Testis (tissue), 2 donors: Measurements from ENCODE around the gene ARHGEF4.

Experiments used
- POLR2A ChIP-seq: fragments of 450-650 bp; IDR thresholded peaks from one replicate; pipeline ENCODE4 v1.6.1; 2017; ENCODE audit warnings: antibody characterized with exemption, mild to moderate bottlenecking, moderate library complexity
- TF ChIP-seq, protein P1 (sequence below), 3 experiments: fragments of 450-650 bp in 2 of 3; fragments of 200-600 bp in 1 of 3; sonication (generic) in 1 of 3; IDR thresholded peaks; one replicate each; pipeline ENCODE4 v1.5.1; 2016 to 2019; ENCODE audit warnings: antibody characterized with exemption in 3 of 3, mild to moderate bottlenecking in 2 of 3, moderate library complexity in 1 of 3

DNA sequence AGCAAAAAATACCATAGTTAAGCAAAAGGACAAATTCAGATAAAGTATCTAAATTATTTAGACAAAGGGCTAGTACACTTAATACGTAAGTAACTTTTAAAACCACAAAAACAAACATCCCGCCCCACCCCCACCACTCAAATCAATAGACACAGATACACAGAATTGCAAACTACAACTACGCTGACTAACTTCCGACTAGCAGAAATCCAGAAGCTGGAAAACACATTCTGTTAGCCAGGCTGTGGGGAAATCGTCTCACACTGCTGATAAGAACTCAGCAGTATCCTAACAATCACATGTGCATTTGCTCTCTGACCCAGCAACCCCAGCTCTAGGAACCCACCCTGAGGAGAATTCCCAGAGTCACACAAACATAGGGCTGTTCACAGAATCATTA, 240.0 kb downstream of the ARHGEF4 start:
- TF ChIP-seq, protein P1, sequence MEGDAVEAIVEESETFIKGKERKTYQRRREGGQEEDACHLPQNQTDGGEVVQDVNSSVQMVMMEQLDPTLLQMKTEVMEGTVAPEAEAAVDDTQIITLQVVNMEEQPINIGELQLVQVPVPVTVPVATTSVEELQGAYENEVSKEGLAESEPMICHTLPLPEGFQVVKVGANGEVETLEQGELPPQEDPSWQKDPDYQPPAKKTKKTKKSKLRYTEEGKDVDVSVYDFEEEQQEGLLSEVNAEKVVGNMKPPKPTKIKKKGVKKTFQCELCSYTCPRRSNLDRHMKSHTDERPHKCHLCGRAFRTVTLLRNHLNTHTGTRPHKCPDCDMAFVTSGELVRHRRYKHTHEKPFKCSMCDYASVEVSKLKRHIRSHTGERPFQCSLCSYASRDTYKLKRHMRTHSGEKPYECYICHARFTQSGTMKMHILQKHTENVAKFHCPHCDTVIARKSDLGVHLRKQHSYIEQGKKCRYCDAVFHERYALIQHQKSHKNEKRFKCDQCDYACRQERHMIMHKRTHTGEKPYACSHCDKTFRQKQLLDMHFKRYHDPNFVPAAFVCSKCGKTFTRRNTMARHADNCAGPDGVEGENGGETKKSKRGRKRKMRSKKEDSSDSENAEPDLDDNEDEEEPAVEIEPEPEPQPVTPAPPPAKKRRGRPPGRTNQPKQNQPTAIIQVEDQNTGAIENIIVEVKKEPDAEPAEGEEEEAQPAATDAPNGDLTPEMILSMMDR (IDR thresholded peaks at IDR 0.05) = no peak
- TF ChIP-seq POLR2A = no peak
